GM23338 (cell line): ENCODE data around the gene TWF2. TPM values are rescaled to one million over a fixed set of nuclear protein-coding genes. Genes with fewer than 3 reads are reported as not detected.

Experiments
- ATAC-seq: fragments of 200-7000 bp; cut with Tn5 transposase; 3 replicates; pipeline ENCODE4 v1.9.1; 2020
- DNase-seq: peaks from one replicate; pipeline ENCODE4 v3.0.0-alpha.2; 2015; ENCODE audit warnings: low spot score
- H2AFZ ChIP-seq: fragments of 200-600 bp; sonication (generic); 2 replicates; pipeline ENCODE4 v1.8.0; 2016; ENCODE audit warnings: antibody characterized with exemption, mild to moderate bottlenecking, moderate library complexity
- H3F3A ChIP-seq: fragments of 200-600 bp; sonication (generic); replicated peaks from 2 replicates; pipeline ENCODE4 v1.8.0; 2017; ENCODE audit warnings: antibody characterized with exemption, mixed run types, low read depth
- H3K27ac ChIP-seq: fragments of 200-600 bp; sonication (generic); 2 replicates; pipeline ENCODE4 v1.6.1; 2016; ENCODE audit warnings: low read depth
- H3K27me3 ChIP-seq: fragments of 200-600 bp; sonication (generic); 2 replicates; pipeline ENCODE4 v1.8.0; 2016; ENCODE audit warnings: mild to moderate bottlenecking, mixed run types, moderate library complexity; ENCODE audit not compliant: insufficient read depth
- H3K36me3 ChIP-seq: fragments of 200-600 bp; sonication (generic); 2 replicates; pipeline ENCODE4 v1.8.0; 2016; ENCODE audit warnings: mild to moderate bottlenecking; ENCODE audit not compliant: insufficient read depth
- H3K4me1 ChIP-seq: fragments of 200-600 bp; sonication (generic); 2 replicates; pipeline ENCODE4 v1.8.0; 2016; ENCODE audit warnings: mild to moderate bottlenecking, moderate library complexity; ENCODE audit not compliant: insufficient read depth
- H3K4me2 ChIP-seq: fragments of 200-600 bp; sonication (generic); 2 replicates; pipeline ENCODE4 v1.7.1; 2017; ENCODE audit warnings: mixed run types
- H3K4me3 ChIP-seq: fragments of 200-600 bp; sonication (generic); 2 replicates; pipeline ENCODE4 v1.6.1; 2016; ENCODE audit warnings: mixed run types
- H3K79me2 ChIP-seq: fragments of 200-600 bp; sonication (generic); replicated peaks from 2 replicates; pipeline ENCODE4 v1.8.0; 2017; ENCODE audit warnings: mild to moderate bottlenecking; ENCODE audit not compliant: insufficient read depth
- H3K9me2 ChIP-seq: fragments of 200-600 bp; sonication (generic); 2 replicates; pipeline ENCODE4 v1.8.0; 2017; ENCODE audit not compliant: insufficient read depth
- H4K20me1 ChIP-seq: fragments of 200-600 bp; sonication (generic); replicated peaks from 2 replicates; pipeline ENCODE4 v1.8.0; 2017; ENCODE audit warnings: mild to moderate bottlenecking; ENCODE audit not compliant: insufficient read depth
- H3K27ac Mint-ChIP-seq: 2 replicates; pipeline ENCODE4 v1.8.0; 2020; ENCODE audit warnings: inconsistent platforms, mild to moderate bottlenecking, moderate library complexity, mixed read lengths
- H3K27me3 Mint-ChIP-seq: 3 replicates; pipeline ENCODE4 v1.8.0; 2022; ENCODE audit warnings: low read depth, mild to moderate bottlenecking, moderate library complexity, mixed read lengths, inconsistent platforms; ENCODE audit not compliant: insufficient read depth, poor library complexity
- H3K36me3 Mint-ChIP-seq: 3 replicates; pipeline ENCODE4 v1.8.0; 2021; ENCODE audit warnings: low read depth, mild to moderate bottlenecking, inconsistent platforms, moderate library complexity, mixed read lengths
- H3K4me1 Mint-ChIP-seq: 3 replicates; pipeline ENCODE4 v1.8.0; 2020; ENCODE audit warnings: mild to moderate bottlenecking, inconsistent platforms, mixed read lengths
- H3K4me3 Mint-ChIP-seq: 3 replicates; pipeline ENCODE4 v1.8.0; 2021; ENCODE audit warnings: moderate library complexity, mild to moderate bottlenecking, inconsistent platforms, mixed read lengths
- H3K9me3 Mint-ChIP-seq: 3 replicates; pipeline ENCODE4 v1.8.0; 2020; ENCODE audit warnings: moderate library complexity, mild to moderate bottlenecking, inconsistent platforms, mixed read lengths
- CREB1 ChIP-seq: fragments of 250-450 bp; sonication (Bioruptor Pico); IDR thresholded peaks from 2 replicates; pipeline ENCODE4 v1.5.0; 2020; ENCODE audit warnings: low read depth, mild to moderate bottlenecking, moderate library complexity
- EZH2 ChIP-seq: fragments of 200-600 bp; sonication (generic); IDR thresholded peaks from one replicate; pipeline ENCODE4 v1.8.0; 2017; ENCODE audit warnings: antibody characterized with exemption, mild to moderate bottlenecking, low read depth; ENCODE audit not compliant: unreplicated experiment
- EZH2phosphoT487 ChIP-seq: fragments of 200-600 bp; sonication (generic); IDR thresholded peaks from one replicate; pipeline ENCODE4 v1.8.1; 2018; ENCODE audit warnings: antibody characterized with exemption; ENCODE audit not compliant: unreplicated experiment
- JUNB ChIP-seq: IDR thresholded peaks from one replicate; pipeline ENCODE4 v1.6.1; 2016; ENCODE audit warnings: antibody characterized with exemption; ENCODE audit not compliant: unreplicated experiment
- NANOG ChIP-seq: IDR thresholded peaks from 2 replicates; pipeline ENCODE4 v1.6.1; 2016; ENCODE audit warnings: antibody characterized with exemption, borderline replicate concordance
- POLR2AphosphoS5 ChIP-seq: IDR thresholded peaks from 2 replicates; pipeline ENCODE4 v1.6.1; 2016; ENCODE audit warnings: antibody characterized with exemption, low read depth
- STAT1 ChIP-seq: IDR thresholded peaks from one replicate; pipeline ENCODE4 v1.6.1; 2016; ENCODE audit warnings: antibody characterized with exemption; ENCODE audit not compliant: unreplicated experiment
- ZNF114 ChIP-seq: fragments of 250-450 bp; sonication (Bioruptor Pico); IDR thresholded peaks from 2 replicates; pipeline ENCODE4 v1.5.0; 2020; ENCODE audit warnings: mild to moderate bottlenecking, moderate library complexity
- ZNF331 ChIP-seq: fragments of 250-450 bp; sonication (Bioruptor Pico); IDR thresholded peaks from 2 replicates; pipeline ENCODE4 v1.5.0; 2020; ENCODE audit warnings: low read depth, mild to moderate bottlenecking, moderate library complexity
- polyA plus RNA-seq: library from polyadenylated mRNA; unstranded; fragments of >200 nt; fragmentation: Nextera tagmentation; extraction: Ambion mirVana; gene quantifications from 2 replicates; pipeline ENCODE4 v1.2.1, GENCODE V29; 2016
- total RNA-seq: library from RNA; depleted of rRNA; stranded (reverse); fragments of >200 nt; shearing (Covaris generic); gene quantifications from 2 replicates; pipeline ENCODE4 v1.2.3, GENCODE V29; 2014
- TF ChIP-seq, protein P1 (sequence below): IDR thresholded peaks from one replicate; pipeline ENCODE4 v1.6.1; 2018; ENCODE audit warnings: antibody characterized with exemption; ENCODE audit not compliant: unreplicated experiment
- TF ChIP-seq, protein P2 (sequence below), 2 experiments: fragments of 200-600 bp in 1 of 2; sonication (generic) in 1 of 2; conservative IDR thresholded peaks; 2 replicates each; pipeline versions ENCODE4 v1.5.1 to v1.6.1; 2016 to 2017; ENCODE audit warnings: antibody characterized with exemption in 2 of 2, low read depth in 2 of 2, mild to moderate bottlenecking in 2 of 2, moderate library complexity in 1 of 2
- TF ChIP-seq, protein P3 (sequence below): IDR thresholded peaks from 2 replicates; pipeline ENCODE4 v1.6.1; 2016; ENCODE audit warnings: antibody characterized with exemption
- TF ChIP-seq, protein P4 (sequence below): fragments of 250-450 bp; sonication (Bioruptor Pico); IDR thresholded peaks from 2 replicates; pipeline ENCODE4 v1.5.0; 2020; ENCODE audit warnings: mild to moderate bottlenecking, moderate library complexity

Gene TWF2
- total and polyA plus RNA-seq, 2 experiments from 2014 or later: 38.9 to 120 TPM

DNA sequence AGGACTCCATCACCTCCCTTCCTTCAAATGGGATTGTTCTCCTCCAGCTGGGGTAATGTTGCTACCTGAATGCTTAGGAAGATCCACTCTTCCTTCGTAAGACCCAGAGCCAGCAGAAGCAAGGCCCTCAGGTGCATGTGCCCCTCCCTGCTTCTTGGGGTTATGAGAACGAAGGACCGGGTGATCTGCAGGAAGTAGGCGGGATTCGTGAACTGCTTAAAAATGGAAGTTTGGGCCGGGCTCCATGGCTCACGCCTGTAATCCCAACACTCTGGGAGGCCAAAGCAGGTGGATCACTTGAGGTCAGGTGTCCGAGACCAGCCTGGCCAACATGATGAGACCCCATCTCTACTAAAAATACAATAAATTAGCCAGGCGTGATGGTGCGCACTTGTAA lies 21.6 kb downstream of the TWF2 start:
- TF ChIP-seq CREB1: no peak
- no peak for TF ChIP-seq EZH2phosphoT487
- TF ChIP-seq, protein P1, sequence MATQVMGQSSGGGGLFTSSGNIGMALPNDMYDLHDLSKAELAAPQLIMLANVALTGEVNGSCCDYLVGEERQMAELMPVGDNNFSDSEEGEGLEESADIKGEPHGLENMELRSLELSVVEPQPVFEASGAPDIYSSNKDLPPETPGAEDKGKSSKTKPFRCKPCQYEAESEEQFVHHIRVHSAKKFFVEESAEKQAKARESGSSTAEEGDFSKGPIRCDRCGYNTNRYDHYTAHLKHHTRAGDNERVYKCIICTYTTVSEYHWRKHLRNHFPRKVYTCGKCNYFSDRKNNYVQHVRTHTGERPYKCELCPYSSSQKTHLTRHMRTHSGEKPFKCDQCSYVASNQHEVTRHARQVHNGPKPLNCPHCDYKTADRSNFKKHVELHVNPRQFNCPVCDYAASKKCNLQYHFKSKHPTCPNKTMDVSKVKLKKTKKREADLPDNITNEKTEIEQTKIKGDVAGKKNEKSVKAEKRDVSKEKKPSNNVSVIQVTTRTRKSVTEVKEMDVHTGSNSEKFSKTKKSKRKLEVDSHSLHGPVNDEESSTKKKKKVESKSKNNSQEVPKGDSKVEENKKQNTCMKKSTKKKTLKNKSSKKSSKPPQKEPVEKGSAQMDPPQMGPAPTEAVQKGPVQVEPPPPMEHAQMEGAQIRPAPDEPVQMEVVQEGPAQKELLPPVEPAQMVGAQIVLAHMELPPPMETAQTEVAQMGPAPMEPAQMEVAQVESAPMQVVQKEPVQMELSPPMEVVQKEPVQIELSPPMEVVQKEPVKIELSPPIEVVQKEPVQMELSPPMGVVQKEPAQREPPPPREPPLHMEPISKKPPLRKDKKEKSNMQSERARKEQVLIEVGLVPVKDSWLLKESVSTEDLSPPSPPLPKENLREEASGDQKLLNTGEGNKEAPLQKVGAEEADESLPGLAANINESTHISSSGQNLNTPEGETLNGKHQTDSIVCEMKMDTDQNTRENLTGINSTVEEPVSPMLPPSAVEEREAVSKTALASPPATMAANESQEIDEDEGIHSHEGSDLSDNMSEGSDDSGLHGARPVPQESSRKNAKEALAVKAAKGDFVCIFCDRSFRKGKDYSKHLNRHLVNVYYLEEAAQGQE: no peak
- TF ChIP-seq, protein P2, sequence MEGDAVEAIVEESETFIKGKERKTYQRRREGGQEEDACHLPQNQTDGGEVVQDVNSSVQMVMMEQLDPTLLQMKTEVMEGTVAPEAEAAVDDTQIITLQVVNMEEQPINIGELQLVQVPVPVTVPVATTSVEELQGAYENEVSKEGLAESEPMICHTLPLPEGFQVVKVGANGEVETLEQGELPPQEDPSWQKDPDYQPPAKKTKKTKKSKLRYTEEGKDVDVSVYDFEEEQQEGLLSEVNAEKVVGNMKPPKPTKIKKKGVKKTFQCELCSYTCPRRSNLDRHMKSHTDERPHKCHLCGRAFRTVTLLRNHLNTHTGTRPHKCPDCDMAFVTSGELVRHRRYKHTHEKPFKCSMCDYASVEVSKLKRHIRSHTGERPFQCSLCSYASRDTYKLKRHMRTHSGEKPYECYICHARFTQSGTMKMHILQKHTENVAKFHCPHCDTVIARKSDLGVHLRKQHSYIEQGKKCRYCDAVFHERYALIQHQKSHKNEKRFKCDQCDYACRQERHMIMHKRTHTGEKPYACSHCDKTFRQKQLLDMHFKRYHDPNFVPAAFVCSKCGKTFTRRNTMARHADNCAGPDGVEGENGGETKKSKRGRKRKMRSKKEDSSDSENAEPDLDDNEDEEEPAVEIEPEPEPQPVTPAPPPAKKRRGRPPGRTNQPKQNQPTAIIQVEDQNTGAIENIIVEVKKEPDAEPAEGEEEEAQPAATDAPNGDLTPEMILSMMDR (conservative IDR thresholded peaks at IDR 0.05; ENCODE audit: low read depth in 2 of 2): no peak
- no peak for TF ChIP-seq ZNF114 (CRISPR knock-in tag)
- no peak for TF ChIP-seq NANOG
- no peak for TF ChIP-seq STAT1
- TF ChIP-seq, protein P3, sequence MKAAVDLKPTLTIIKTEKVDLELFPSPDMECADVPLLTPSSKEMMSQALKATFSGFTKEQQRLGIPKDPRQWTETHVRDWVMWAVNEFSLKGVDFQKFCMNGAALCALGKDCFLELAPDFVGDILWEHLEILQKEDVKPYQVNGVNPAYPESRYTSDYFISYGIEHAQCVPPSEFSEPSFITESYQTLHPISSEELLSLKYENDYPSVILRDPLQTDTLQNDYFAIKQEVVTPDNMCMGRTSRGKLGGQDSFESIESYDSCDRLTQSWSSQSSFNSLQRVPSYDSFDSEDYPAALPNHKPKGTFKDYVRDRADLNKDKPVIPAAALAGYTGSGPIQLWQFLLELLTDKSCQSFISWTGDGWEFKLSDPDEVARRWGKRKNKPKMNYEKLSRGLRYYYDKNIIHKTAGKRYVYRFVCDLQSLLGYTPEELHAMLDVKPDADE: no peak
- TF ChIP-seq JUNB: no peak
- TF ChIP-seq POLR2AphosphoS5: no peak
- TF ChIP-seq, protein P4, sequence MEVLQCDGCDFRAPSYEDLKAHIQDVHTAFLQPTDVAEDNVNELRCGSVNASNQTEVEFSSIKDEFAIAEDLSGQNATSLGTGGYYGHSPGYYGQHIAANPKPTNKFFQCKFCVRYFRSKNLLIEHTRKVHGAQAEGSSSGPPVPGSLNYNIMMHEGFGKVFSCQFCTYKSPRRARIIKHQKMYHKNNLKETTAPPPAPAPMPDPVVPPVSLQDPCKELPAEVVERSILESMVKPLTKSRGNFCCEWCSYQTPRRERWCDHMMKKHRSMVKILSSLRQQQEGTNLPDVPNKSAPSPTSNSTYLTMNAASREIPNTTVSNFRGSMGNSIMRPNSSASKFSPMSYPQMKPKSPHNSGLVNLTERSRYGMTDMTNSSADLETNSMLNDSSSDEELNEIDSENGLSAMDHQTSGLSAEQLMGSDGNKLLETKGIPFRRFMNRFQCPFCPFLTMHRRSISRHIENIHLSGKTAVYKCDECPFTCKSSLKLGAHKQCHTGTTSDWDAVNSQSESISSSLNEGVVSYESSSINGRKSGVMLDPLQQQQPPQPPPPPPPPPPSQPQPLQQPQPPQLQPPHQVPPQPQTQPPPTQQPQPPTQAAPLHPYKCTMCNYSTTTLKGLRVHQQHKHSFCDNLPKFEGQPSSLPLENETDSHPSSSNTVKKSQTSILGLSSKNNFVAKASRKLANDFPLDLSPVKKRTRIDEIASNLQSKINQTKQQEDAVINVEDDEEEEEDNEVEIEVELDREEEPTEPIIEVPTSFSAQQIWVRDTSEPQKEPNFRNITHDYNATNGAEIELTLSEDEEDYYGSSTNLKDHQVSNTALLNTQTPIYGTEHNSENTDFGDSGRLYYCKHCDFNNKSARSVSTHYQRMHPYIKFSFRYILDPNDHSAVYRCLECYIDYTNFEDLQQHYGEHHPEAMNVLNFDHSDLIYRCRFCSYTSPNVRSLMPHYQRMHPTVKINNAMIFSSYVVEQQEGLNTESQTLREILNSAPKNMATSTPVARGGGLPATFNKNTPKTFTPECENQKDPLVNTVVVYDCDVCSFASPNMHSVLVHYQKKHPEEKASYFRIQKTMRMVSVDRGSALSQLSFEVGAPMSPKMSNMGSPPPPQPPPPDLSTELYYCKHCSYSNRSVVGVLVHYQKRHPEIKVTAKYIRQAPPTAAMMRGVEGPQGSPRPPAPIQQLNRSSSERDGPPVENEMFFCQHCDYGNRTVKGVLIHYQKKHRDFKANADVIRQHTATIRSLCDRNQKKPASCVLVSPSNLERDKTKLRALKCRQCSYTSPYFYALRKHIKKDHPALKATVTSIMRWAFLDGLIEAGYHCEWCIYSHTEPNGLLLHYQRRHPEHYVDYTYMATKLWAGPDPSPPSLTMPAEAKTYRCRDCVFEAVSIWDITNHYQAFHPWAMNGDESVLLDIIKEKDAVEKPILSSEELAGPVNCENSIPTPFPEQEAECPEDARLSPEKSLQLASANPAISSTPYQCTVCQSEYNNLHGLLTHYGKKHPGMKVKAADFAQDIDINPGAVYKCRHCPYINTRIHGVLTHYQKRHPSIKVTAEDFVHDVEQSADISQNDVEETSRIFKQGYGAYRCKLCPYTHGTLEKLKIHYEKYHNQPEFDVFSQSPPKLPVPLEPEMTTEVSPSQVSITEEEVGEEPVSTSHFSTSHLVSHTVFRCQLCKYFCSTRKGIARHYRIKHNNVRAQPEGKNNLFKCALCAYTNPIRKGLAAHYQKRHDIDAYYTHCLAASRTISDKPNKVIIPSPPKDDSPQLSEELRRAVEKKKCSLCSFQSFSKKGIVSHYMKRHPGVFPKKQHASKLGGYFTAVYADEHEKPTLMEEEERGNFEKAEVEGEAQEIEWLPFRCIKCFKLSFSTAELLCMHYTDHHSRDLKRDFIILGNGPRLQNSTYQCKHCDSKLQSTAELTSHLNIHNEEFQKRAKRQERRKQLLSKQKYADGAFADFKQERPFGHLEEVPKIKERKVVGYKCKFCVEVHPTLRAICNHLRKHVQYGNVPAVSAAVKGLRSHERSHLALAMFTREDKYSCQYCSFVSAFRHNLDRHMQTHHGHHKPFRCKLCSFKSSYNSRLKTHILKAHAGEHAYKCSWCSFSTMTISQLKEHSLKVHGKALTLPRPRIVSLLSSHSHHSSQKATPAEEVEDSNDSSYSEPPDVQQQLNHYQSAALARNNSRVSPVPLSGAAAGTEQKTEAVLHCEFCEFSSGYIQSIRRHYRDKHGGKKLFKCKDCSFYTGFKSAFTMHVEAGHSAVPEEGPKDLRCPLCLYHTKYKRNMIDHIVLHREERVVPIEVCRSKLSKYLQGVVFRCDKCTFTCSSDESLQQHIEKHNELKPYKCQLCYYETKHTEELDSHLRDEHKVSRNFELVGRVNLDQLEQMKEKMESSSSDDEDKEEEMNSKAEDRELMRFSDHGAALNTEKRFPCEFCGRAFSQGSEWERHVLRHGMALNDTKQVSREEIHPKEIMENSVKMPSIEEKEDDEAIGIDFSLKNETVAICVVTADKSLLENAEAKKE: no peak
- TF ChIP-seq EZH2: no peak
- no peak for TF ChIP-seq ZNF331 (CRISPR knock-in tag)
- H2AFZ ChIP-seq: no peak overlapping the region
- Mint-ChIP-seq H3K9me3 (no peaks in the 10 kb centered on the region), H3K36me3 (peaks cover 32% of the 10 kb centered on the region), H3K27ac (no peak overlapping the region), H3K4me3 (no peak overlapping the region), H3K4me1 (peaks cover 8% of the 10 kb centered on the region; the same call in 2 of the 3 replicates), H3K27me3 (peaks cover 11% of the 10 kb centered on the region)
- no peak overlapping the region for H3K4me3 ChIP-seq
- peaks cover 2% of the 10 kb centered on the region; the same call in 1 of the 2 replicates for H4K20me1 ChIP-seq
- no peaks in the 10 kb centered on the region for H3K9me2 ChIP-seq
- H3K27ac ChIP-seq: no peak overlapping the region
- H3F3A ChIP-seq: no peaks in the 10 kb centered on the region
- no peaks in the 10 kb centered on the region for H3K27me3 ChIP-seq
- H3K4me1 ChIP-seq: peaks cover 3% of the 10 kb centered on the region
- no peaks in the 10 kb centered on the region for H3K79me2 ChIP-seq
- H3K4me2 ChIP-seq: no peak overlapping the region
- no peak for ATAC-seq
- DNase-seq: no peak
- H3K36me3 ChIP-seq: peaks cover 15% of the 10 kb centered on the region
